HPDE6-E6E7 (cell line): ENCODE data around the gene SVOP.

Experiments
- DNase-seq: peaks from one replicate; pipeline ENCODE4 v3.0.0; 2011; ENCODE audit warnings: missing footprints; ENCODE audit errors: extremely low spot score

Gene SVOP

GRCh38 chr12:108930756-108931155 lies 90.1 kb downstream of the SVOP start:
- DNase-seq: no peak

GRCh38 chr12:108930155-108930554 lies 90.7 kb downstream of the SVOP start:
- DNase-seq: no peak

GRCh38 chr12:108928695-108929094 lies 92.2 kb downstream of the SVOP start:
- DNase-seq: no peak

- no peak for DNase-seq
These were observed 98.0 kb downstream of the SVOP start for GRCh38 chr12:108922918-108923317.

- no peak for DNase-seq
These were observed 98.9 kb downstream of the SVOP start for GRCh38 chr12:108921946-108922345.

GRCh38 chr12:108918960-108919642 lies 101.8 kb downstream of the SVOP start:
- DNase-seq: no peak

- DNase-seq: no peak
These were observed 102.7 kb downstream of the SVOP start for GRCh38 chr12:108918206-108918605.

GRCh38 chr12:108916336-108916735 lies 104.5 kb downstream of the SVOP start:
- no peak for DNase-seq

- DNase-seq: no peak
These were observed 105.2 kb downstream of the SVOP start for GRCh38 chr12:108915632-108916133.

GRCh38 chr12:108914121-108914531 lies 106.7 kb downstream of the SVOP start:
- DNase-seq: no peak

GRCh38 chr12:108912361-108912760 lies 108.5 kb downstream of the SVOP start:
- DNase-seq: no peak

GRCh38 chr12:108911915-108912314 lies 109.0 kb downstream of the SVOP start:
- DNase-seq: peak; percentile 54

- no peak for DNase-seq
These were observed 110.5 kb downstream of the SVOP start for GRCh38 chr12:108910336-108910735.

GRCh38 chr12:108907839-108908351 lies 113.0 kb downstream of the SVOP start:
- peak; percentile 10 for DNase-seq

- no peak for DNase-seq
These were observed 113.9 kb downstream of the SVOP start for GRCh38 chr12:108906971-108907370.

GRCh38 chr12:108905725-108906124 lies 115.1 kb downstream of the SVOP start:
- DNase-seq: no peak

GRCh38 chr12:108899145-108899544 lies 121.7 kb downstream of the SVOP start:
- DNase-seq: no peak

GRCh38 chr12:108896817-108897216 lies 124.1 kb downstream of the SVOP start:
- DNase-seq: no peak

- no peak for DNase-seq
These were observed 124.5 kb downstream of the SVOP start for GRCh38 chr12:108896336-108896735.

- no peak for DNase-seq
These were observed 125.6 kb downstream of the SVOP start for GRCh38 chr12:108895220-108895802.

- DNase-seq: no peak
These were observed 130.7 kb downstream of the SVOP start for GRCh38 chr12:108890208-108890607.

- DNase-seq: no peak
These were observed 132.8 kb downstream of the SVOP start for GRCh38 chr12:108888031-108888430.
